GM18499 (cell line): Measurements from ENCODE around the gene C20orf141.

Experiments
- ATAC-seq: cut with Tn5 transposase; IDR thresholded peaks from one replicate; pipeline ENCODE4 v1.9.1; 2021; ENCODE audit warnings: moderate number of reproducible peaks; ENCODE audit not compliant: insufficient read depth, unreplicated experiment

Gene C20orf141

GRCh38 chr20:2840967-2841531, 26.3 kb downstream of the C20orf141 start:
- ATAC-seq: peak; percentile 13

- ATAC-seq: no peak
Observed at GRCh38 chr20:2845607-2846006, 30.8 kb downstream of the C20orf141 start.

- ATAC-seq: no peak
Observed at GRCh38 chr20:2846698-2847097, 31.9 kb downstream of the C20orf141 start.

DNA sequence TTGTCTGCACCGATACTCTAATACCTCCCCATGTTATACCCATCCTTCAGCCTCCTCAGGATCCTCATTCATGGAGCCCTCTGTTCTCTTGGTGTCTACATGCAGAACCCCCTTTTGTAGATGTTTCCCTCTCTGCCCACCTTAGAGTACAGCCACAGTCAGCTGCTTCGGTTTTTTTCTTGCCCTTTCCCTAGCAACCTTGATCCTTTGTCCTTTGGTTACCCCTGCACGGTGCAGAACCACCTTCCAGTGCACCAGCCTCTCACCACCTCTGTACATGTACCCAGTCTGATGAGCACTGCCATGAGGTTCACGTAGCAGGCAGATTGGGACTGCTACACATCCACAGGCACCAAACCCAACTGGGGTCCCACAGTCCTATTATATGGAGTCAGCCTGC, 33.0 kb downstream of the C20orf141 start:
- no peak for ATAC-seq

DNA sequence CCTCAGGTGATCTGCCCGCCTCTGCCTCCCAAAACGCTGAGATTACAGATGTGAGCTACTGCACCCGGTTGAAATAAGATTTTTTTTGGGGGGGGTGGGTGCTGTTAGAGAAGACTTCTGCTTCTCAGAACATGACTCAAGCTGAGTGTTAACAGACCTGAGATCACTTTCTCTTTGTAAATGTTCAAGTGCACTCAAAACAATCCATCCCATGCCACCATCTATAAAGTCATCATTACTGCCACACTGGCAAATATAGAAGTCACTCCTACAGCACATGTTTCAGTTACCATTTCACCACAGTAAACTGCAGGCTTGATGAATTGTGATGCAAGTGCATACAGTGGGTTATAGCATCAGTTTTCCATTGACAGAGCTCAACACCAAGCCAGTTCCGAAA, 34.7 kb downstream of the C20orf141 start:
- no peak for ATAC-seq

- no peak for ATAC-seq
Observed at GRCh38 chr20:2851086-2851485, 36.3 kb downstream of the C20orf141 start.

GRCh38 chr20:2858591-2858990, 43.8 kb downstream of the C20orf141 start:
- no peak for ATAC-seq

DNA sequence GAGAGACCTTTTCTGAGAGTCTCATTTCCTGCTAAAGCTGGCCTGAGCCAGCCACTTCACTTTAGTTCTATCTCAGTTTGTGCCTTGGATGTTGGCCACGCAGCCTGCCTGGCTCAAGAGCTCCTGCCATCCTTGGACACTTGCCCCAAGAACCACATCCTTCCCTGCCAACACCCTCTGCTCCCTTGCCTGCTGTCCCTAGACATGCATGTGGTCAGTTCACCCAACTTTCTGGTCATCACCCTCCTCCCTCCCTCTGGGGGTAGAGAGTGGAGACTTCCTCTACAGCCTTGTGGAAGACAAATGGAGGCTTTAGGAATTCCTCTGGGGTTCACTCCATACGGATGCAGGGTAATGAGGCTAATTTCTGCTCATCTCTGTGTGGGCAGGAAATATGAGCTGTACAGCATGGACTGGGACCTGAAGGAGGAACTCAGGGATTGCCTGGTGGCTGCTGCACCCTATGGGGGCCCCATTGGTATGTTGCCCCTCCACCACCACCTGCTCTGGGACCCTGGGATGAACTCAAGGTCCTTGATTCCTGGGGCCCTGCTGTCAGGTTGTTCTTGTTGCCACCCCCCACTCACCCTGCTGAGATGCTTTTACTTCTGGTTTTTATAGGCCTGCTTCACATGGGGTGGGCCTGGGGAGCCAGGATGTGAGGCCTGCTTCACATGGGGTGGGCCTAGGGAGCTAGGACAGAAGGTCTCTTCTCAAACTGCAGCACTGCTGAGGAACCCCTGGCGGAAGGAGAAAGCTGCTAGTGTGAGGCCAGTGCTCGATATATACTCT, 44.7 kb downstream of the C20orf141 start:
- no peak for ATAC-seq

GRCh38 chr20:2864626-2865025, 49.8 kb downstream of the C20orf141 start:
- ATAC-seq: no peak

DNA sequence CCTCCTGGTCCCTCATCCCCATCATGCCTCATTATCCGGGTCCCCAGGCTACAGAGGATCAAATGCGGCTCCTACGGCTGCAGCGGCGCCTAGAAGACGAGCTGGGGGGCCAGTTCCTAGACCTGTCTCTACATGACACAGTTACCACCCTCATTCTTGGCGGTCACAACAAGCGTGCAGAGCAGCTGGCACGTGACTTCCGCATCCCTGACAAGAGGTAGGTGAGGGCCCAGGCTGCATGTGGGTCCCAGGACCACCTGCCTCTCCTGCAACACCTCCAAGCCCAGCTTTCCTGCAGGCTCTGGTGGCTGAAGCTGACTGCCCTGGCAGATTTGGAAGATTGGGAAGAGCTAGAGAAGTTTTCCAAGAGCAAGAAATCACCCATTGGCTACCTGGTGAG, 50.3 kb downstream of the C20orf141 start:
- ATAC-seq: no peak
